NK-92 (cell line): ENCODE data around the gene NFATC1.
"Not testable (repeated sequence)": the region's sequence is repeated elsewhere in the genome, so short reads cannot be mapped to it uniquely, and the experiment has no call there.

Experiments used
- DNase-seq: peaks from one replicate; lab custom pipeline; 2025; ENCODE audit not compliant: unreplicated experiment; lab: John Stamatoyannopoulos, UW

The NFATC1 gene

DNA sequence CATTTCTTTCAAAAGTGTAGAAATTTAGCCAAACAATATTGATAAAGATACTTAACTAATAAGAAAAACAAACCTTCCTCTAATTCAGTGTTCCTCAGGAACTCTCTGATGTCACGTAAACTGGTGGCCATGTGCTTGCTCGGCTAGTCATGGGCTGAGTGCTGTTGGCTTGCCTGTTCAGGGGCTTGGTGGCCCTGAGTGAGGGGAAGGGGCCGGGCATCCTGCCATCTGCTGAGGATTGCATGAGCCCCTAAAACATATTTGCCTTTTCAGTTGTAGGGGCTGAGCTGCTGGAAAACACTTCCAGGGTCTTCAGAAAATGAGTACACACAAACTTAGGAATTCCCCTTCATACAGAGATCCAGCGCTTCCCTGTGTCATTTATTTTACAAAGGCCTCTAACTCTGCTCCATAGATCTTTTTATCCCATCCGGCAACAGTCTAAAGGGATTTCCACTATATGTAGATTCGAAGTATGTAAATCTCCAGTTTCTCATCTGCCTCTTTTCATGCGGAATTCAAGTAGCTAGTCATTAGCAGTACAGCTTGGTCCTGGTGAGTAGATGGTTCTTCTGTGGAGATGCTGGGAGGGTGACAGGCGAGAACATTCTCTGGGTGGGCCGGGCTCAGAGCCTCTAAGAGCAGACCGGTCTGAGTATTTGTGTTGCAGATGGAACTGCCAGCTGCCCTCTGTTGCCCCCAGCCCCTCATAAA is 20.1 kb upstream of the NFATC1 start:
- DNase-seq = no peak

DNA sequence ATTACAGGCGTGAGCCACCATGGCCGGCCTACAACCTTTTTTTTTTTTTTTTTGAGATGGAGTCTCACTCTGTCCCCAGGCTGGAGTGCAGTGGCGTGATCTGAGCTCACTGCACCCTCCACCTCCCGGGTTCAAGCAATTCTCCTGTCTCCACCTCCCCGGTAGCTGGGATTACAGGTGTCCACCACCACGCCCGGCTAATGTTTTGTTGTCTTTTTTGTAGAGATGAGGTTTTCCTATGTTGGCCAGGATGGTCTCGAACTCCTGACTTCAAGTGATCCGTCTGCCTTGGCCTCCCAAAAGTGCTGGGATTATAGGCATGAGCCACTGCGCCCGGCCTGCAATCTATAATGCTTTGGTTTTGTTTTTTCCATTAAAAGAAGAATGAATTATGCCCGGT is 19.1 kb upstream of the NFATC1 start:
- DNase-seq = not testable (repeated sequence)

DNA sequence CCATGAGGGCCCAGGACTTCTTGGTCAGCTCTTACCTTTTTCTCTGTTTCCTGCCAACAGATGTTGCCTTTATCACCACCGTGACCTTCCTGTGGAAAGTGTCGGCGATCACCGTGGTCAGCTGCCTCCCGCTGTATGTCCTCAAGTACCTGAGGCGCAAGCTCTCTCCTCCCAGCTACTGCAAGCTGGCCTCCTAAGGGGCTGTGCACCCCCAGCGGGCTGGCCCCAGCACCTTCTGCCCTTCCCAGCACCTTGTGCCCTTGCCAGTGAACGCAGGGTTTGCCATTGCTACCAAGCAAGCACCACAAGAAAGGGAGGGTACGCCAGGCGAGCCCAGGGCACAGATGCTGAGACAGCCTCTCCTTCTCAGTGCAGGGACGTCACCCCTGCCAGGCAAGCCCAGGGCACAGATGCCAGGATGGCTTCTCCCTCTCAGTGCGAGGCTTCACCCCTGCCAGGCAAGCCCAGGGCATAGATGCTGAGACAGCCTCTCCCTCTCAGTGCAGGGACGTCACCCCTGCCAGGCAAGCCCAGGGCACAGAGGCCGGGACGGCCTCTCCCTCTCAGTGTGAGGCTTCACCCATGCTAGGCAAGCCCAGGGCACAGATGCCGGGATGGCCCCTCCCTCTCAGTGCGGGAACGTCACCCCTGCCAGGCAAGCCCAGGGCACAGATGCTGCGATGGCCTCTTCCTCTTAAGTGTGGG is 18.4 kb upstream of the NFATC1 start:
- no peak for DNase-seq

DNA sequence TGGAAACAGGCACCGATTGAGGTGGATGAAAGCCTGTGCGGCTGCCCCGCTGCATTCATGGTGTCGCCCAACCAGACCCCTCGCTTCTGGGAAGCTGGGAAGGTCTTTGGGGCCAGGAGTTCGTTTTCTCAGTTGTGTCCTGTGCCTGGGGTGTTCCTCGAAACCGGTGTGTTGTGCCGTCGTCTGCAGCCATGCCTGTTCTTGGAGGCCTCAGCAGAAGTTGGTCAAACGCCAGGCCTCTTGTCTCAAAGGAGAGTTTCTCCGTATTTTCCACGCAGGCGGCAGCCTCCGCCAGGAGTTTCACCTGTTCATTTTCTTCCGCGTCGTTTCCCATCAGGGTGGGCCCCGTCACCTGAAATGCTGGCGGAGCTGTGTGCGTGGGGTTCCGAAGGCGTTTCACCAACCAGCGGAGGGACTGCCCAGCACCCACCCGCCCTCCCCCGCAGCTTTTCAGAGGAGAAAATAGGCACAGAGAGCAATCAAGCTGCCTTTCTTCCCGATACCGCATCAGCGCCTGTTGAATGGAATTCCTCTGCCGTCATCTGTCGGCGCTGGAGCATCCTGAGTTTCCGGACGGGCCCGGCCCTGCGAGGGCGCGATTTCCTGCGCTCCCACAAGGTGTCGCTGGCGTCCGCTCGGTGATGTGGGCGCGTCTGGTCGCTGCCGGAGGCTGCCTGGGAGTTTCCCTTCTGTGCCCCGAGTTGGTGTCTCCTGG is 17.0 kb upstream of the NFATC1 start:
- DNase-seq = no peak

DNA sequence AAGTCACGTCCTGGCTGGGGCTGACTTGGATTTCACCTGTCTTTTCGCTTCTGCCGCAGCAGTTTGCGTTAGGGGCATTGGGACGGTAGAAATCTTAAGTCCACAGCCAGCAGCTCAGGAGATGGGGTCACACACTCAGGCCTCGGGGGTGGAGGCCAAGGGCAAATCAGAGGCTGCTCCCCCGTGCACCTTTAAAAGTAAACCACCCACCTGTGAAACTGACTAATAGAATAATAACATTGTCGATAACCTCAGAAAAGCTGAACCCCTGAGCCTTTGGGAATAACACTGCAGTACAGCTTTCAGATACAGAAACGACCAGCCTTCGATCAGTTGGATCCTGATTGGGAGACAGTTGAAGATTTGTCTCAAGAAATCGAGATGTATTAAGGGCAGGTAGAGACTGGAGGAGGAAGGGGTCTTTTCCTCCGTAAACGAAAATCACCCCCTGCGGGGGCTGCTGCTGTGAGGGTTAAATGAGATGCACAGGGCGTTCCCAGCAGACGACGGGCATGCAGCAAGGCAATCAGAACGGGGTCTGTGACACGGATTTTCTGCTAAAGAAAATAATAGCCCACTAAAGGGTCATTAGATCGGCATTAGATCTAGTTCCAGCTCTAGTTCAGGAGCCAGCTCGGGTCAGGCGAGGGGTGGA is 16.4 kb upstream of the NFATC1 start:
- no peak for DNase-seq

DNA sequence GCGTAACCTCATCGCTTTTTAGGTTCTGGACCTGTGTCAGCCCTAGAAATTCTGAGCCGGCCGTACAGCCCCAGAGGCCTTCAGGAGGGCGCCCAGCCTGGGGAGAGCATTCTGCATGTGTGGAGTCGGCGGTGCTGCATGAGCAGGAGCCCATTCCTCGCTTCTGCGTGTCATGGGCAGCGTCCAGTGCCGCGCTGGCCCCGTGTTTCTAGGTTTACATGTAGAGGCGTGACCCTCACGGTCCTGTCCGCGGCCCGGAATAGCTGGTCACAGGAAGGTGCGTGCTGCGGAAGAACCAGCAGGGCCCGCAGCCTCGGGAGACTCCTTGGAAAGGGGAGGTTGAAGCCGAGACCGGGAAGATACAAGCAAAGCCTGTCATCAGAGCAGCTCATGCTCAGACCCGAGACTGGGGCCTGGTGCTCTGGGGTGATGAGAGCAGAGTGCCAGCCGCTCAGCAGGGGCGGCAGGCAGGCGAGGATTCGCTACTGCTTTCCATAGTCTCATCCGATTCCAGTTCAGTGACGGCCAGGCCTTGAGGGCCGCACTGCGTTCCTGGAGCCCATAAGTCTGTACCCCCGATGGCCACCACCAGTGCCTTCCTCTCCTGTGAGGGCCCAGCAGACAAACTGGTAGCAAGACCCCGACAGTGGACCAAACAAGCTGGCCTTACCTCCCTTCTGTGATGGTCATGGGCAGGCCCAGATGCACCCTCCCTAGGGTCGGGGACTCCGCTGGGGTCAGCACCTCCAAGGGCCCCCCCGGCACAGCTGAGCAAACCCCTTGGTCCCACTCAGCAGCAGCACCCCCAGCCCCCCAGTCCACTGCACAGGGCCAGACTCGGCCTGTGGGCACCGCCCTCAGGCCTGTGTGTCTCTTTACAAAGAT is 15.6 kb upstream of the NFATC1 start:
- no peak for DNase-seq

DNA sequence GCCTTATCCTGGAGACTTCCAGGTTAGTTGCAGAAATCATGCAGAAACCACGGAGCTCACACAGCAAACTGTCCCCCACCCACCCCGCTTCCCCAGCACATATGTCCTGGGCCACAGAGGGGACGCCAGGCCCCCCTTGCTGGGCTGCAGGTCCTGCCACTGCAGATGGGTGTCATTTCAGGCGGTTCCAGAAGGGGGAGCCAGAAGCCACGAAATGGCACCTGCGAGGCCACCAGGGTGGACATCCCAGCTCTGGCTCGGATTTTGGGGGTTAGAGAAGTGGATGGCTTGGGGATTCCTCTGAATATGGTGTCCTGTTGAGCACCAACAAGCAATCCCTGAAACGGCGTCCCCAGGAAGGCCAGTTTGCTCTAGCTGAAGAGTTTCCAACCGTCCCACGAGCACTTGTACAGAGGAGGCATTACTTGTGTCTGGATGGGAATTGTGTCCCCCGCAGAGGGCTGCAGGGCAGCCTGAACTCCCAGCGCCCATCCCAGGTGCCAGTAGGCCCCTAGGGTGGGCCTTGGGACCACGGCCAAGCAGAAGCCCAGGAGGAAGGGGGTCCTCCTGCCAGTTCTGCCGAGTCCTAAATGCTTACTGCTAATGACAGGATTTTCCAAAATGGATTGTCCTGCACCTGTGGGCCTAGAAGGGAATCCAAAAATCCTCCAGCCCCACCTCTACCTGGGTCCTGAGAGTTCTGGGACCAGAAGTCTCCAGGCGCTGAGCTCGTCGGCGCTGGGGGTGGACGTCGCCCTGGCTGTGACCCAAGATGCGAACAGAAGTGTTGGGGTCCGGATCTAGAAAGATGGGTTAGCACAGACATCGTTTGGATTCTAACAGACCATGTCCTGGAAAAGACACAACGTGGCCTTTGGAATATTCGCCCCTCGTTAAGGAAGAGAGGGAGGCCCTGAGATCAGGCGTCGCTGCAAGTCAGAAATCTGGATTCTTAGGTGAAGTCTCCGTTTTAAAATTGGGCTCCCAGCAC is 14.6 kb upstream of the NFATC1 start:
- DNase-seq = no peak

DNA sequence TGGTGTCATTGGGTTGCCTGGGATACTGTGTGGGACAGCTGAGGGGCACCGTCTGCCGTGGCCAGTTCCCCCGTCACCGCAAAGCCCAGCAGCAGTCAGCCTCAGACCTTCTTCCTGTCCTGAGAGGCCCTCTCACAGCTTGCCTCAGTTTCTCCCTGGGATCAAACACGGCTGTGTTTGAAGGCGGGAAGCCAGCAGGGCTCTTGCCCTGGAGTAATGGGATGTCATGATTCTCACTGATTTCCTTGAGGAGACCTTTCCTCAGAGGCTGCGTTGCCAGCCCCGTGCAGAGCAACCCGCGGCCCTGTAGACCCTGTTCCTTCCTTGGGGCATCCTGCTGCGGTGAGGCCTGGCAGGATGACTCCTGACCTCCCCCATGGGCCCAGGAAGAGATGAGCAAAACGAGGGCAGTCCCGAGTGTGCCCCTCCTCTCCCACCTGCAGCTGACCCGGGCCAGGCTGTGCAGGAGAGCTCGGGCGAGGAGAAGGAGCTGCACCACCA is 13.9 kb upstream of the NFATC1 start:
- DNase-seq = no peak

DNA sequence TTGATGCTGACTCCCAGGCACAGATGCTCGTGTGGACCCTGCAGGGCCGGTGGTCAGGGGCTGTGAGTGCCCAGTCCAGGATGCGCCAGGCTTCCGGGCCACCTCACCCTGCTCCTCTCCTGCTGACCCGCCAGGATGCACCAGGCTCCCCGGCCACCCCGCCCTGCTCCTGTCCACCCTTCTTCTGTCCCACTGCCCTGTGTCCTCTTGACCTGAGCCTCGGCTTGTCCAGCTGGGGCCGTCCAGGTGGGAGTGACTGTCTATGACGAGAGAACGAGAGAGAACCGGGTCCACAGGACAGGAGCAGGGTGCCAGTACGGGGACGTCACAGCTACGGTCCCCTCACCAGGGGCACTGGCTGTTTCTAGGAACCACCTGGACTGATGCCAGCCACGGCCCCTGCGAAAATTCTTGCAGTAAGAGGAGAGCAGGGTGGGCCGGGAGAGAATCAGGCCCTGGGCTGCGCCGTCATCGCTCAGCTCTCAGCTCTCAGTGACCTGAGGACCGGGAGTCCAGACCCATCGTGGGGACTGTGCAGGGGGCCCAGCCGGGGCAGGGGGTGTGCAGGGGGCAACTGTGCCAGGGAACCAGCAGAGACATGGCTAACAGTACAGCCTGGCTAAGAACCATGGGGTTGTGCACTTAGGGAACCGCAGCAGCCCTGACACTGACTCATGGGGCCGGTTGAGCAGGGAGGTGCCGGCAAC is 12.9 kb upstream of the NFATC1 start:
- DNase-seq = no peak

DNA sequence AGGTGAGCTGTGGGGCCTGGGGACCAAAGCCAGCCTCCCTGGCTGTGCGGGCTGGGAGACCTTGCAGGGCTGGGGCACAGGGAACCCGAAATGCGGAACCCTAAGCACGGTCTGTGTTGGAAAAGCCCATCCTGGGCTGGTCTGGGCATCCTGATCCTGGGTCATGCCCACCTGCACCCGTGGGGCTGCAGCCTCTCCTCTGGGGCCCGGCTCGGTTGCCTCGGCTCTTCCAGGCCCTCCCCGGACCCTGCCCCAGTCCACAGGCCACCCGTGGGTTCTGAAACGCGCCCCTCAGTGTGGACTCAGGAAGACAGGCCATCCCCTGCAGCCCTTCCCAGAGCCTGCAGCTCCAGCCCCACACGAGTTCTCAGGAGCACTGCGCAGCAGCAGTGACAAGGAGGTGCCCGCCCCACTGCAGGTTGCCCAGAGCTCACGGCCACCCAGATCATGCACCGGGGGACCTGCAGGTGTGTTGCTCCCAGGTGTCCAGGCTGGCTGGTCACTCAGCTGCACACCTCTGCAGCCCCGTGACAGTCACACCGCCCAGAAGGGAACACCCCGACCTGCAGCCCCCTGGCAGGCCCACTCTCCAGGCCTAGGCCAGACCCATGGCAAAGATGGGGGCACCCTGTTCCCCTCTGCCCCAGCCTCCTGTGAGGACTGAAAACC is 12.2 kb upstream of the NFATC1 start:
- DNase-seq = no peak

DNA sequence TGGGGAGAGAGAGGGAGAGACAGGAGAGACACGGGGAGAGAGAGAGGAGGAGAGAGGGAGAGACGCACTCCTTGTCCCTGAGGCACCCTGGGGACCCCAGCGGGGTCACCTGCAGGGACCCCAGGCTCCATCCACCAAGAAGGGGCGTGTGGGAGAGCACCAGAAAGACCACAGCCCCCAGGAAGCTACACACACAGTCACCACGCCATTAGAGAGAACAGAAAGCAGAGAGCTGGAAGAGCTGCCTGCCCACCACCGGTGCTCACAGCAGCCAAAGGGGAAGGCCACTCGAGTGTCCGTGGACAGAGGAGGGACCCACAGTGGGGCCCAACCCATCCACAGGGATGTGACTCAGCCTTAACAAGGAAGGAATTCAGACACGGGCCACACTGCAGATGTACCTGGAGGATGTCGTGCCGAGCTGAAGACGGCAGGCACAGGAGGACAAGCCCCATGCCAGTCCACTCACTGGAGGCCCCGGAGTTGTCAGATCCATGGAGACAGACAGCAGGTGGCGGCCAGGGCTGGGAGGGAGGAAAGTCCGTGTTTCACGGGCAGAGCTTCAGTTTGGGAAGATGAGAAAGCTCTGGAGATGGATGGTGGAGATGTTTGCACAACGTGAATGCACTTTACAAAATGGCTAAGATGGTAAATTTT is 11.5 kb upstream of the NFATC1 start:
- DNase-seq = no peak

DNA sequence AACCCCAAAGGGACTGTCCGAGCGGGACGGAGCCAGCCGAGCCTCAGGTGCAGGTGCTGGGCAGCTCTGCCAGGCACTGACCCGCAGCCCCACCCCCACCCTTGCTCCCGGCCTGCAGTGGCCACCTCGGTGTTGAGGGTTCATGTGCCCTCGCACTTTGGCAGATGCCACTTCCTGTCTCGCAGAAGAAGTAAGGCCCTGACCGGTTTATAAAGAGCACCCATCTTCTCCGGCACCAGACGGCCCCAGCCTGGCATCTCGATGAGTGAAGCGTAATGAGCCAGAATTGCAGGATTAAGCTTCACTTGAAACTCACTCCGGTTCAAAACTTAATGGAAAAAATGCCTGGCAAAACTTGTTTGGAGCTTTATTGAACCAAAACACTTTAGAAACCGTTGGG is 10.9 kb upstream of the NFATC1 start:
- no peak for DNase-seq

DNA sequence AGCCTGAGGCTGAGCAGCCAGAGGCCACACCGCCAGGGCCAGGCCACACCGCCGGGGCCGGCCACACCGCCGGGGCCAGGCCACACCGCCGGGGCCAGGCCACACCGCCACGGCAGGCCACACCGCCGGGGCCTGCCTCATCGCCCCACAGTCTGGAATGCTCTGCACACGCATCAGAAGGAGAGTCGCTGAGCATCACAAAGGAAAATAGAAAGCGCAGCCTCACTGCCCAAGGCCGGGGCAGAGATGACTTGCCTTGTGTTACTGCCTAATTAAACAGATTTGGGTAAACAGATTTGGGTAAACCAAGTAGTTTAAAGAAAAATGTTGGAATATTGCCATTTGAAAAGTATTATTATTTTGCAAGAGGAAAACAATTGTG is 10.4 kb upstream of the NFATC1 start:
- no peak for DNase-seq

DNA sequence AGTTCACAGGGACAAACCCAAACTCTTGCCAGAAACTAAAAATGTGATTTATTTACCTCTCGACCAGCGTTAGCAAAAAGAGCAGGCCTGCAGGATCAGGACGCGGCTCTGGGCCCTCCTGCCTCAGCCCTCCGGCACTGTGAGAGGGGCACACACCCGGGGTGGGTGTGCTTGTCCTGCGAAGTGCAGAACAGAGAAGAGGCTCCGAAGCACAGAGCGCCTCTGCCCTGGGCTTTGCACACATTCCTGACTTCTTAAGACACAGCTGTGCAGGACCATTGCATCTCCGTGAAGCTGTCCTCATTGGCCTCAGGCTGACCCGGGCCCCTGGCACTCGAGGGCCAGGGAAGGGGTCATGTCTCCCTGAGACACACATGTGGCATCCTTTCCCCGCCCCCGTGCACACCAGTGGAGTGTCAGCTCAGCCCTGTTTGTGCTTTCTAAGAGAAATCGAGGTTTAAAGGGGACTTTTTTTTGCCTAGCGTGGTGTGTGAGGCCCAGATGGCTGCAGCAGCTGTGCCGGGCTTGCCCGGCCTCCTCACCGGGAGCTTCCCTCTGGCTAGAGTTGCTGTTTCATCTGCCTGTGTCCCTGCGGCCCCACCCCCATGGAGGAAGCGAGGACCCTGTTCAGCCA is 9.9 kb upstream of the NFATC1 start:
- DNase-seq = no peak

DNA sequence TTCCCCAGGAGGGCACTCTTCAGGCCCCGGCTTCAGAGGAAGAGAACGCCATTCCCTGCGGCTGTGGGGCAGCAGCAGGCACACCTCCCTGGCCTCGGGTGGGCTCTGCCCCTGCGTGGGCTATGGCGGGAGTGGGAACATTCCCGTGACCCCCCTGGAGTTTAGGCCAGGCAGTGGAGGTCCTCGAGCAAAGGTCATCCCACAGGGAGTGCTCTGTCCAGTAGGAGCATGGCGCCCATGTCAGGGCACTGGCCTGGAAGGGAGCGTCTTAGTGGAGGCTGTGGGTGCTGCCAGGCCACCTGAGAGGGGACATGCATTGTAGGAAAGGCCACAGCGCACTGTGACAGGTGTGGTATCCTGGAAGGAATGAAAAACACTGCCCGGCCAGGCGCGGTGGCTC is 9.2 kb upstream of the NFATC1 start:
- no peak for DNase-seq

DNA sequence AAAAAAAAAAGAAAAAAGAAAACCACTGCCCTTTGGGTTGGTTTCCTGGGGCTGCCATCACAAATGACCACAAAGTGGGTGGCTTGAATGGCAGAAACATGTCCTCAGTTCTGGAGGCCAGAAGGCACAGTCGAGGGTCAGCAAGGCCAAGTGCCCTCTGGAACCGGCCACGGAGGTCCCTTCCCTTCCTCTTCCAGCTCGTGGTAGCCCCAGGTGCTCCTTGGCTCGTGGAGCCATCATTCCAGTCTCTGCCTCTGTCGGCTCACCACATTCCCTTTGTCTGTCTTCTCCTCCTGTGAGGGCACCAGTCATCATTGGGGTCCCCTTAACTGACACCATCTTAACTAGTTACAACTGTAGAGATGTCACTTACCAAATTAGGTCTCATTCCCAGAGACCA is 8.5 kb upstream of the NFATC1 start:
- DNase-seq = no peak

DNA sequence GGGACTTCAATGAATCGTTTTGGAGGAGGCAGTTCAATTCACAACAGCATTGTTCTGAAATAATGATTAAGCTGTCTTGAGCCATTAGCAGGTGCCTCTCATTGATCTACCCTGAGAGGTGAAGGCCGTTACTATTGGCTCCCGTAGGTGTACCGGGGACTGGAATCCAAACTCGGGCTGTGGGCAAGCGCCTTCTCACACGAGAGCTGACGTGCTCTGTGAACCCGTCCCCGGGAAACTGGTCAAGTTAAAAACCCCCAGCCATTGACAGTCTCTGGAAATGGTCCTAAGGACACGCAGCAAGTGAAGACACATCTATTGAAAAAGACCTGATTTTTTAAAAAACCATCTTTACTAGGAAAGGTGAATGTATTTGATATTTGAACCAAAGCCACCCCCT is 8.1 kb upstream of the NFATC1 start:
- no peak for DNase-seq
